ENCODE results near the gene NAPG.
A peak's percentile ranks its signal among the peaks of the same experiment; 100 is the strongest.
"Not testable (repeated sequence)": the region's sequence is repeated elsewhere in the genome, so short reads cannot be mapped to it uniquely, and the experiment has no call there.

NAPG gene

DNA sequence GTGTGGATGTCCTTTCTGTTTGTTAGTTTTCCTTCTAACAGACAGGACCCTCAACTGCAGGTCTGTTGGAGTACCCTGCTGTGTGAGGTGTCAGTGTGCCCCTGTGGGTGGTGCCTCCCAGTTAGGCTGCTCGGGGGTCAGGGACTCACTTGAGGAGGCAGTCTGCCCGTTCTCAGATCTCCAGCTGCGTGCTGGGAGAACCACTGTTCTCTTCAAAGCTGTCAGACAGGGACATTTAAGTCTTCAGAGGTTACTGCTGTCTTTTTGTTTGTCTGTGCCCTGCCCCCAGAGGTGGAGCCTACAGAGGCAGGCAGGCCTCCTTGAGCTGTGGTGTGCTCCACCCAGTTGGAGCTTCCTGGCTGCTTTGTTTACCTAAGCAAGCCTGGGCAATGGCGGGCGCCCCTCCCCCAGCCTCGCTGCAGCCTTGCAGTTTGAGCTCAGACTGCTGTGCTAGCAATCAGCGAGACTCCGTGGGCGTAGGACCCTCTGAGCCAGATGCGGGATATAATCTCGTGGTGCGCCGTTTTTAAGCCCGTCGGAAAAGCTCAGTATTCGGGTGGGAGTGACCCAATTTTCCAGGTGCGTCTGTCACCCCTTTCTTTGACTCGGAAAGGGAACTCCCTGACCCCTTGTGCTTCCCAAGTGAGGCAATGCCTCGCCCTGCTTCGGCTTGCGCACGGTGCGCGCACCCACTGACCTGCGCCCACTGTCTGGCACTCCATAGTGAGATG lies 52.2 kb downstream of the NAPG start:
- FAIRE-seq; DNase-seq (ENCODE audit: low spot score): not testable (repeated sequence)

DNA sequence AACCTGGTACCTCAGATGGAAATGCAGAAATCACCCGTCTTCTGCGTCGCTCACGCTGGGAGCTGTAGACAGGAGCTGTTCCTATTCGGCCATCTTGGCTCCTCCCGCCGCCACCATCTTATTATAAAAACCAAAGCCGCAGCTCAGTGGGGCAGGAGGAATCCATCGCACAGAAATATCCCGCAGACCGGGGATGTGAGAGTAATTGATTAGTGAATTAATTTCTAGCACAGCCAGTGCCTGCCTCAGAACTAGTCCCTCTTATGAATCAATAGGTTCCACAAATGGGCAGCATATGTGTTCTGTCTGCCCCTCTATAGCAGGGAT lies 52.7 kb downstream of the NAPG start:
- not testable (repeated sequence) for DNase-seq (ENCODE audit: low spot score); FAIRE-seq

GRCh38 chr18:10579079-10579867 lies 53.4 kb downstream of the NAPG start:
- DNase-seq (ENCODE audit: low spot score) (peak; percentile 33), FAIRE-seq (no peak)

- FAIRE-seq, result no peak
- no peak for DNase-seq (ENCODE audit: low spot score)
Observed at GRCh38 chr18:10580215-10580614, 54.4 kb downstream of the NAPG start.

- DNase-seq (ENCODE audit: low spot score), result no peak
- FAIRE-seq, result no peak
Observed at GRCh38 chr18:10585260-10585659, 59.4 kb downstream of the NAPG start.

DNA sequence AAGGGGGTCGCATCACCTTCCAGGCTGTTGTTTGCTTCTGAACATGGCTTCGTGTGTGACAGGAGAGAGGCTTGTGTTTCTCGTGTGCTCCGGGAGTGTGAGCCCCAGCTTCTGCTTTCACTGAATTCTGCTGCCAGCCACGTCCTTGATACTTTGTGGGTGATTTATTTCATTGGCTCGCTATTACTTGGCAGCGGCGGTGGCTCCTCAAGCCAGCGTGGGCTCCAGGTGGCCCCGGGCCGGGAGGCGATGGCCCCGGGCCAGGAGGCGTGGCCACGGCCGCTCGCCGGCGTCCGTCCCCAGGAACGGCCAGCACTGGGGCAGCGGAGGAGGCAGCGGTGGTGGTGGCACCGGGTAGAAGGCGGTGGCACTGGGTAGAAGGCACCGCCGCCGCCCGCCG lies 63.1 kb downstream of the NAPG start:
- FAIRE-seq (no peak), DNase-seq (ENCODE audit: low spot score) (no peak)

DNA sequence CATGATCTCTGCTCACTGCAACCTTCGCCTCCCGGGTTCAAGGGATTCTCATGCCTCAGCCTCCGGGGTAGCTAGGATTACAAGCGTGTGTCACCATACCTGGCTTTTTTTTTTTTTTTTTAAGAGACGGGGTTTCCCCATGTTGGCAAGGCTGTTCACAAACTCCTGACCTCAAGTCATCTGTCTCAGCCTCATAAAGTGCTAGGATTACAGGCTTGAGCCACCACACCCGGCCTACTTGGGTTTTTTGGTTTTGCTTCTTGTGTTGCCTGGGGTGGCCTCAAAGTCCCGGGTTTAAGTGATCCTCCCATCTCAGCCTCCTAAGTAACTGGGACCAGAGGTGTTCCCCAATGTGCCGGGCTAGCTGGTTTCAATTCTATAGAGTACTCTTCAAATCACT lies 64.6 kb downstream of the NAPG start:
- DNase-seq (ENCODE audit: low spot score), result no peak
- no peak for FAIRE-seq

- FAIRE-seq (no peak), DNase-seq (ENCODE audit: low spot score) (no peak)
Observed at GRCh38 chr18:10591896-10592295, 66.1 kb downstream of the NAPG start.

DNA sequence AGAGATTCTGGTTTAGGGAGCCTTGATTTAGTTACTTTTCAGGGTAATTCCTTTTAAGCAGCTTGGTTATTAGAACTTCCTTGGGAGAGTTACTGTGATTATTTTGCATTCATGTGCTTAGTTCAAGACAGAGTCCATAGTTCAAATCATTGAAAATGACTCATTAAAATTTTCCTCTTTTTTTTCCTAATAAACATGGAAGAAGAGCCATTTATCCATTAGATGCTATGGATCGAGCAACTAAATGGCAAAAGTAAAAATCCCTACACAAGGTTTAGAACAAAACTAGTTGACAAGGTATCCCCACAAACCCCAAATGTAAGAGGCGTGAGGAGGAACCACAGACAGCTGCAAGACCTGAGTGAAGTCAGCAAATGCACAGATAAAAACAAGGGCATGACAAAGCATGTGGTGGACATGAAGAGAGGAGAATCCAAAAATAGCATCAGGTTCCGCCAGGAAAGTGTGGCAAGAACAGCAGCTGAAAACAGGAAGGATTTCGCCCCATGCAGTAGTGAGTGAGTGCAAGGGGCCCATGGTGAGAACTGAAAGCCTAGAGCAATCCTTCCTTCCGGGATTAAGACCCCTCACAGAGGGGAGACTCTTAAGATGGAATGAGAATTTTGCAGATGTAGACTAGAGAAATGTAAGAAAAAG lies 67.7 kb downstream of the NAPG start:
- not testable (repeated sequence) for DNase-seq (ENCODE audit: low spot score); FAIRE-seq

DNA sequence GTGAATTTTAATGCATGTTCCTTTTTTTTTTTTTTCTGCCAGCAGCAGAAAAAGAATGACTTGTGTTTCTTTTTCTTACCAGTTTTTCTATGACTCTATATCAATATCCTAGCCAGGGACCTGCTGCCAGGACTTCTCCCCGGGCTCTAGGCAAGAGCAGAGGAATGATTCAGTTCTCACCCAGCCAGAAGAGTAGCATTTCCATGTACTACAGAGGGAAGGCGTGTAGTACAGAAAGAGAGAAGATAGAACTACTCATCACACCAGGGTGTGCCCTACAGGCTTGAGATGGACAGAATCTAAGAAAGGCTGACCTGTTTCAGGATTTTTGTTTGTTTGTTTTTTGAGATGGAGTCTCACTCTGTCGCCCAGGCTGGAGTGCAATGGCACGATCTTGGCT lies 70.1 kb downstream of the NAPG start:
- FAIRE-seq; DNase-seq (ENCODE audit: low spot score): not testable (repeated sequence)

GRCh38 chr18:10597695-10598094 lies 71.9 kb downstream of the NAPG start:
- FAIRE-seq; DNase-seq (ENCODE audit: low spot score): not testable (repeated sequence)

DNA sequence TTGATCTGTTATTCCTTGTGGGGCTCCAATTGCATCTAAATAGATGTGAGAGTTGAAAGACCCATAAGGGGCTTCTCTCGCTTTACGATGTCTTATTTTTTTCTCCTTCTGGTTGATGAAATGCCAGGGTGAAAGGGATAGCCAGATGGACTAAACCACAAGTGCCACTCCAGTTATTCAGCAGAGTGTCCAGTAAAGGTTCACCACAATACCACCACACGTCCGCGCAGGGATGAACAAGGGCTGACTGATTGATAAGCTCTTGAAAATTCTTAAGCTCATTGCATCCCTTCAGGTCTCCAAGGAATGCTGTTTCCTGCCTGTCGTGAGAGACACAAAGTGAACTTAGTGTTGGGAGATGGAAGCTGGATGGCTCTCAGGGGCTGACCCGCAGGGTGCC lies 74.9 kb downstream of the NAPG start:
- not testable (repeated sequence) for FAIRE-seq; DNase-seq (ENCODE audit: low spot score)
